ENCODE measurements around the gene CLEC7A.

DNA sequence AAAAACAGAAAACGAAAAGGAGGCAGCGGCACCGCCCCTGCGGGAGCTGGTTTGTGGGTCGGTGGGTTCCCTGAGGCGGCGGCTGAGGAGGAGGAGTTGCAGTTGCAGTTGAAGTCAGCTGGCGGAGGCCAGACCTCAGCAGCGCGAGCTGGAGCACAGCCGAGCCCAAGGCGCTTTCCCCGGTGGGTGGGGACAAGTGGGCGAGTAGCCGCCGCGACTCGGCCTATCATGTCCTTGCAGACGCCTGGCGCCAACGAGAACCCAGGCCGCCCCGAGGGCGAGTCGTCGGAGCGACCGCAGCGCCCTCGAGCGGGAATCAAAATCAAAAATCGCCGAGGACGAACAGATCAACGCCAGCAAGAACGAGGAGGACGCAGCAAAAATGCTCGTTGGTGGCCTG lies 18.5 kb downstream of the CLEC7A start:
- TF ChIP-seq EZH2 (IDR thresholded peaks at IDR 0.05; ENCODE audit: borderline replicate concordance, low read depth, low read length): no peak
- no peak for TF ChIP-seq ZFP30 (CRISPR knock-in tag; IDR thresholded peaks at IDR 0.05; ENCODE audit: borderline replicate concordance)
- no peak for TF ChIP-seq ATF2 (CRISPR knock-in tag; IDR thresholded peaks at IDR 0.05)
- TF ChIP-seq ZNF354B (CRISPR knock-in tag; IDR thresholded peaks at IDR 0.05): no peak
- no peak for TF ChIP-seq TAF15 (IDR thresholded peaks at IDR 0.05; ENCODE audit: low read depth, low read length)
- TF ChIP-seq NR1H2 (CRISPR knock-in tag; IDR thresholded peaks at IDR 0.05): no peak
- no peak for TF ChIP-seq MYBL2 (IDR thresholded peaks at IDR 0.05; ENCODE audit: low read depth)
- no peak for TF ChIP-seq MYBL2 (CRISPR knock-in tag; IDR thresholded peaks at IDR 0.05; ENCODE audit: borderline replicate concordance)
- TF ChIP-seq RAD21 (CRISPR knock-in tag; conservative IDR thresholded peaks at IDR 0.05 in 1 of 2, IDR thresholded peaks at IDR 0.05 in 1 of 2): no peak
- TF ChIP-seq, protein P1, sequence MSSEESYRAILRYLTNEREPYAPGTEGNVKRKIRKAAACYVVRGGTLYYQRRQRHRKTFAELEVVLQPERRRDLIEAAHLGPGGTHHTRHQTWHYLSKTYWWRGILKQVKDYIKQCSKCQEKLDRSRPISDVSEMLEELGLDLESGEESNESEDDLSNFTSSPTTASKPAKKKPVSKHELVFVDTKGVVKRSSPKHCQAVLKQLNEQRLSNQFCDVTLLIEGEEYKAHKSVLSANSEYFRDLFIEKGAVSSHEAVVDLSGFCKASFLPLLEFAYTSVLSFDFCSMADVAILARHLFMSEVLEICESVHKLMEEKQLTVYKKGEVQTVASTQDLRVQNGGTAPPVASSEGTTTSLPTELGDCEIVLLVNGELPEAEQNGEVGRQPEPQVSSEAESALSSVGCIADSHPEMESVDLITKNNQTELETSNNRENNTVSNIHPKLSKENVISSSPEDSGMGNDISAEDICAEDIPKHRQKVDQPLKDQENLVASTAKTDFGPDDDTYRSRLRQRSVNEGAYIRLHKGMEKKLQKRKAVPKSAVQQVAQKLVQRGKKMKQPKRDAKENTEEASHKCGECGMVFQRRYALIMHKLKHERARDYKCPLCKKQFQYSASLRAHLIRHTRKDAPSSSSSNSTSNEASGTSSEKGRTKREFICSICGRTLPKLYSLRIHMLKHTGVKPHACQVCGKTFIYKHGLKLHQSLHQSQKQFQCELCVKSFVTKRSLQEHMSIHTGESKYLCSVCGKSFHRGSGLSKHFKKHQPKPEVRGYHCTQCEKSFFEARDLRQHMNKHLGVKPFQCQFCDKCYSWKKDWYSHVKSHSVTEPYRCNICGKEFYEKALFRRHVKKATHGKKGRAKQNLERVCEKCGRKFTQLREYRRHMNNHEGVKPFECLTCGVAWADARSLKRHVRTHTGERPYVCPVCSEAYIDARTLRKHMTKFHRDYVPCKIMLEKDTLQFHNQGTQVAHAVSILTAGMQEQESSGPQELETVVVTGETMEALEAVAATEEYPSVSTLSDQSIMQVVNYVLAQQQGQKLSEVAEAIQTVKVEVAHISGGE (CRISPR knock-in tag; IDR thresholded peaks at IDR 0.05): no peak

Measured in K562 (cell line).